Head of caudate nucleus (tissue), 42 donors: ENCODE data around the gene BAD.
"Not testable (repeated sequence)": the region's sequence is repeated elsewhere in the genome, so short reads cannot be mapped to it uniquely, and the experiment has no call there.

ENCODE experiments used
- DNase-seq, 42 donors: peaks; one replicate each; pipeline versions ENCODE4 v3.0.0 to v3.0.0-alpha.2; 2020 to 2021; ENCODE audit warnings: mixed read lengths in 7 of 42
- intact Hi-C: fragments of 100-400 bp; cut with DNase I; formaldehyde crosslinking; loops from one replicate; pipeline ENCODE4 v1.15.0; 2022

Gene BAD

DNA sequence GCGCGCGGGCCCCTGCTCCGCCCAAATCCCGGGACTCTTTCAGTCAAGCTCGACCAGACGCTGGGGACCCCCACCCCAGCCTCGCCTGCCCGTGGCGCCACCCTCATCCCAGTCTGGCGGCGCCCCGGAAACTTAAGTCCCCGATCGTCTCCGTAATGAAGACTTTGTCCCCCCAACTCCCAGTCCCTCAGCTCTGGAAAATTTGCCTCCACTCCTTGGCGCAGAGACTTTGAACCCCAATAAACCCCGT is 32.8 kb downstream of the BAD start:
- no peak for DNase-seq
- intact Hi-C loops = no loop called here

DNA sequence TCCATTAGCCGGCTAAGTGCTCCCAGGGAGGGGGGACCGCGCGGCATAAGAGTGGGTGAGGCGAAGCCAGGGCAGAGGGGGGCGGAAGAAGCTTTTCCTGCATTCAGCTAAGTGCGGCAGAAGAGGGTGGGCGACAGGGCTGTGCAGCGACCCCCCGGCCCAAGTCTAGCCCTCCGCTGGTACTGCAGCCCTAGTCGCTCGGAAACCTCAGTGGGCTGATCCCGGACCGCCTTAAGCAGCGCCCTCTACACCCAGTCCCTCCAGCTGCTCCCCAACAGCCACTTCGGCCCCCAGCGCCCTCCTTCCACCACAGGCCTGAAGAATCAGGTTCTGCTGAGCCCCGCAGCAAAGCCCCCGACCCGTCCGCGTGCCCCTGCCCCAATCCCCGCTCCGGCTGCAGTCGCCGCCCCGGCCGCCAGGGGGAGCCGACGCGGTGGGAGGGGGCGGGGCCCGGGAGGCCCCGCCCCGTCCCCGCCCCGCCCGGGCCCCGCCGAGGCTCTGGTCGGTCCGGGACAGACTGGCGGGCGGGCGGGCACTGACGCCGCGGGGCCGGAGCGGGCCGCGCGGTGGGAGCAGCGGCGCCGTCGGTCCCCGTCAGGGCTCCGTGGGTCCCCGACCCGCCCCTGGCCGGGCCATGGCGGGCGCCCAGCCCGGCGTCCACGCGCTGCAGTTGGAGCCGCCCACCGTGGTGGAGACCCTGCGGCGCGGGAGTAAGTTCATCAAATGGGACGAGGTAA is 33.3 kb downstream of the BAD start, which contains the start of gene PLCB3:
PLCB3 (plus strand) TSS at position 515 of the 737 bp plus-strand sequence; CDS start at position 635, 120 bp downstream.
- DNase-seq = peak in 28 of 42 donors; percentile 49 to 83 (median 66)

DNA sequence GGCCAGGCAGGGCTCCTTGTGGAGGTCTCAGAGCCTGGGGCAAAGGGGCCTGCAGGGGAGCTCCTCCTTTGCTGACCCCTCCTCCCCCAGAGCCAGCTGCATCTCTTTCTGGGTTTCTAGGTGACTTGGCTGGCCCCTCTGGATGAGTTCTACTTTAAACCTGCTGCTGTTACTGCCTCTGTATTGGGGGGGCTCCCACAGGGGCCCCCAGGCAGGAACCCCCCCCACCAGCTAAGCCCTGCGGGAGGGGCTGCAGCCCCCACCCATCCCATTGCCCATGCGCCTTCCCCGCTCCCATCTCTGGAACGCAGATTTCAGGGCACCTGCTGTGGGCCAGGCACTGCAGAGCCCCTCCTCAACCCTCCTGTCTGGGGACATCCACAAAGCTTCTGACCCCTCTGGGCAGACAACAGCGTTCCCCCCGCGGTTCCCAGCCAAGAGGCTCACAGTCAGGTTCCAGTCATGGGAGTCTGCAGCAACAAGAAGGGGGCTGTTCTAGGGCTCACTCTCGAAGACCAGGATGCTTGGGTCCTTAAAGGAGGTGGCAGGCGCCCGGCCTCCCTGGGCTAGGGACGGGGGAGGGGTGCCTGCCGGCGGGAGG is 34.0 kb downstream of the BAD start:
- intact Hi-C loops = no loop called here
- DNase-seq = no peak

More for the DNA sequence above, 33.3 kb downstream of the BAD start, which contains the start of gene PLCB3:
- intact Hi-C loops = no loop called here

DNA sequence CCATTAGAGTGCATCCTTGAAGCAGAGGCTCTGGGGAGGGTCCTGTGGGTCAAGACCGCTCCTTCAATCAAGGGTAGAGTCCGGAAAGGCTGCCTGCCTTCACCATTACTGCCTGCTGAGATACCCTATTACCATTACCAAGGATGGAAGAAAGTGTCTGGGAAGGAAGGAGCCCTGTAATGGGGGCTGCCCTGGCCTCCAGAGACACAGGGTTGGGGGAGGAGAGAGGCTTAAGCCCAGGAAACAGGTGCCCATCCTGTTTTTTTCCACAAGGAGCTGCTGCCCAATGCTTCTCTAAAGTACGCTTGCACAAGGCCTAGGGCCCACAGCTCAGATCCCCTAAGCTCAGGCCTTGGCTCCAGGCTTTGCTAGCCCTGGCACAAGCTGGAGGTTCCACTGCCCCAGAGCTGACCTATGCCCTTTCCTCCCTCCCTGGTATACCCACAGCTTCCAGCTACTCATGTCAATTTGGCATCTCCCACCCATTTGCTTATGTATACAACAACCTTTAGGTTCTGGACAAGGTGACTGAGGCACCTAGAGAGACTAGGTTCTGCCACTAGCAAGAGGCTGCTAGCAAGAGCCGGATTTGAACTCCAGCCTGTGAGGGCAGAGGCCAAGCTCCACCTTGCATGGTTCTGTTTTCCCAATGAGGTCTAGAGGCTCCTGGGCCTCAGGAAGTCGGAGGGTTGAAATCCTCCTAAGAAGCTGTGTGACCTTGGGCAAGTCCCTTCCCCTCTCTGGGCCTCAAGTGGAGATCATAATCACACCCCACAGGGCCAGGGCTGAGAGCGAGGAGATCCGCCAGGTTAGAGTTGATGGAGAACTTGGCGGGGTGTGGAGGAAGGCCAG is 34.7 kb downstream of the BAD start:
- no peak for DNase-seq
- intact Hi-C loops = no loop called here

DNA sequence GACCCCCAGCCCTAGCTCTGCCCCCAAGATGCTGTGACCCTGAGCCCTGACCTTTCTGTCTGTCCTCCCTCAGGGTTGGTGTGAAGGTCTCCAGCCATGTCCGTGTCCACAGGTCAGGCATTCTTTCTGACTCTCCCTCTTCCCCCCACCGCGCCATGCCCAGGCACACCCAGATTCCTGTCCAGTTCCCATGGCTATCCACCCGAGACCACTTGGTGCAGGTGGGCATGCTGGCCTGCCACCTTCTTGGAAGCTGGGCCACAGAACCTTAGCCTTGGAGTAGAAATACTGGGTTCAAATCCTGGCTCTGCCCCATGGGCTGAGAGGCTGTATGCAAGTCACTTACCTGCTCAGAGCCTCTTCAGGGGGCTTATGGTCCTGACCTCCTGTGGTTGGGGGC is 35.4 kb downstream of the BAD start:
- no peak for DNase-seq

GRCh38 chr11:64248578-64248977 is 35.9 kb downstream of the BAD start:
- intact Hi-C loops = no loop called here

More for the DNA sequence above, 35.4 kb downstream of the BAD start:
- intact Hi-C loops = no loop called here

DNA sequence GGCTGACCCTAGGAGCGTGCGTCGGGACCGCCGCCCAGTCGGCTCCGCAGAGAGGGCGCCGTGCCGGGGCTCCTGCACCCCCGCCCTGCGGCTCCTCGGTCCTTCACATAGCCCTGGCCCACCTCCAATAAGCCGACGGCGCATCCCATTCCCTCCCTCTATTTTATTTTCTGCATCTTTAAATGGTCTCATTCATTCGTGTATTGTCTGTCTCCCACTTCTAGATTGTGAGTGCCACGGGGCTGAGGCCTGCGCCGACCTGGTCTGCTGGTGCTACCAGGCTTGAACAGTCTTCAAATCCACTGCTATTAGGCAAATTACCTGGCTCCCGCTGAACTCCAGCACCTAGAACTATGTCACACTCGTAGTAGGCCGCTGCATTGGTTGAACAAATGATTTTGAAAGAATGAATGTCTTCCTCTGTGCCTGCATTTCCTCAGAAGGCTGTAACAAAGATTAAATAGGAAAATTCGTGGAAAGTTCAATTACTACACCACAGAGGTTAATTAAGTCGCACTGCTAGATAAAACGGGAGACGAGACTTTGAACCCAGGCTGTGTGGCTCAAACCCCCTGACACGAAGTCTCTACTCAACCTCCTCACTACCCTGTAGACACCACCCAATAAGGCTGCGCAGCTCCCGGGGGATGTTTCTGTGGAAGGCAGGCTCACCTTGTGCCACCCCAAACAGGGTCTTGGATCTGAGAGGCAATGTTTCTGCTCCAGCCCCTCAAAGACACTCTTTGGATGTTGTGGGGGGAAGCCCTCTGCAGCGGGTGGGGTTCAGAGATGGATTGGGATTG is 36.5 kb downstream of the BAD start:
- no peak for DNase-seq
- intact Hi-C loops = no loop called here

More at GRCh38 chr11:64248578-64248977, 35.9 kb downstream of the BAD start:
- no peak for DNase-seq

DNA sequence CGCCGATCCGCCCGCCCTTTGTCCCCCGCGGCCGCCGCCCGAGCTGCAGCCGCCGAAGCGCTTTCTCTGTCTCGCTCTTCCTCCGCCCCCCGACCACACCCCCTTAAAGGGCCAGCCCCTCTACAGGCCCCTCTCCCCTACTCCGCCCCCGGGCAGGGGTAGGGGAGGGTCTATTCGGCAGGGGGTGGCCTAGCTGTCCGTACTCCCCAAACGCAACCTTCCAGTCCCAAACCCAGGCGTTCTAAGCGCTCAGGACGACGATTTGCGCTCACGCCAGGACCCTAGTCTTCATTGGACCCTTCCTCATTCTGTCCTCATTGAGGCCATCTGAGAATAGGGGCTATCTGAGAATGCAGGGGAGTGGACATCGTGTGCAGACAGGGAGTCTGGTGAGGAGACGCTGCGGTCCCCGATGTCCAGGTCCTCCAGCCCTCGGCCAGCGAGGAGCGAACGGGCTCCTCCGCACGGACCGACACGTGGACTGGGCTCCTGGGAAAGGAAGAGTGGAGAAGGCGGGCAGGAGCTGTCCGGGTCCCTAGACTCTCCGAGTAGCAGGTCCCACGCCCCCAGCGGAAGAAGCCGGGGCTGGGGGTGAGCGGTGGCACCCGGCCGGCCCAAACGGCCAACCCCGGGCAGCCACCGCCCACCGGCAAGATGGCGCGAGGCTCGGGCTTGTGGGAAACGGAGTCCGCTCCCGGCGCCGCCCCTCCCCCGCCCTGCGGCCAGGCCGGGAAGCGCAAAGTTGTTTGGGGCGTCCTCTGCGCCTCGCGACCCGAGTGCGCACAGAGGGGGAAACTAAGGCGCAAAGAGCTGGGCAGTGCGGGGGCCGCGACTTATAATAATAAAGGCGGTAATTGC is 37.4 kb downstream of the BAD start, which contains the start of gene PPP1R14B:
PPP1R14B (minus strand) TSS at position 73 of the 858 bp plus-strand sequence. CDS start 270 bp downstream, outside the sequence.
- peak; percentile 52 to 94 (median 88) for DNase-seq

GRCh38 chr11:64246621-64246870 is 37.9 kb downstream of the BAD start:
- intact Hi-C loops, DNase-seq: not testable (repeated sequence)

More for the DNA sequence above, 37.4 kb downstream of the BAD start, which contains the start of gene PPP1R14B:
- intact Hi-C loops = no loop called here

DNA sequence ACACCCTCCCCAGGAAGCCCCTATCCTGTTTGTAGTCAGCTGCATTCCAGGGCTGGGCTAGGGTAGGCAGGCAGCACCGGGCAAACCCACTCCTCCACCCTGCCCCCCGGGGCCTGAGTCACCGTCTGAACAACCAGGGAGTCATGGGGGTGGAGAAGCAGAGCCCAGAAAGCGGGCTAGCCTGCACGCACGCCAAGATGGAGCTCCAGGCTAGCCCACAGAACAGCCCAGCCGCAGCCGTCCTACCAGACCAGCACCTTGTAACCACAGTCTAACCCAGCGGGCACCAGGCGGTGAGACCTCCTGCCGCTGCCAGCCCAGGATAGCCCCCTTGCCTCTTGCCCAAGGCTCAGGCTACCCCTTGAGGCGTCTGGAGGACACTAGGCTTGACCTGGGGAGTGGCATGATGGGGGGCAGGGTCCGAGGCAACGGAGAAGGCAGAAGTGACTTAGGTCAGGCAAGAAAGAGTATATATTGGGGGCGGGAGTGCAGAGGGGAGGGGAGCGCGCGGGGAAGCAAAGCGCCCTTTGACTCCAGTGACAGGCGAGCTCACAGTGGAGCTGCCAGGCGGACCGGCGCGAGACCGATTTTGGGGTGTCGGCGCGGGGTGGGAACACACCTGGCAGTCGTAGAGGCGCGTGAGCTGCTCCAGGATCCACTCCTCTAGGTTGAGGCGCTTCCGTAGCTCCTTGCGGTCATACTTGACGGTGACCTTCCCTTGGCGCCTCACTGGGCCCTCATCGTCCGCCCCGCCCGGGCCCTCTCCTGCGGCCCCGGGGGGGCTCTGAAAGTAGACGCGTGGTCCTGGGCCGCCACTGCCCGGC is 38.5 kb downstream of the BAD start:
- DNase-seq = peak in 18 of 42 donors; percentile 28 to 79 (median 58)
- intact Hi-C loops = no loop called here

DNA sequence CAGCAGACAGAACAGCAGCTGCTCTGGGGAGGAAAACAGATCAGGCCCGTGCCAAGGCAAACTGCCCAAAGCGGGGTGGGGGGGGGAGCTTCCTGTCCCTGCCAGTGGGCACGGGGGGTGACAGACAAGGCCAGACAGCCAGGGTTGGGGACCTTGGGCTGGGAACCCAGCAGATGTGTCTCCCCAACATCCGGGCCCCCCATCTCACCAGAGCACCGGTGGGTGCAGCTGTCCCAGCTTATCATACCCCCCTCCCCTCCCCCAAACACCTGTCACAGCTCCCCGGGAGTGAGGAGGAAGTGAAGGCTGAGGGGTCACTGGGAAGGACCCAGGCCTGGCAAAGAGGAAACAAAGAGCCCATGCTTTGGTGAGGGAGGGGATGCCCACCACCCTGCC is 39.1 kb downstream of the BAD start:
- intact Hi-C loops = no loop called here

GRCh38 chr11:64244966-64245365 is 39.5 kb downstream of the BAD start:
- intact Hi-C loops = no loop called here

More for the DNA sequence above, 39.1 kb downstream of the BAD start:
- DNase-seq = peak in 25 of 42 donors; percentile 38 to 84 (median 62)

DNA sequence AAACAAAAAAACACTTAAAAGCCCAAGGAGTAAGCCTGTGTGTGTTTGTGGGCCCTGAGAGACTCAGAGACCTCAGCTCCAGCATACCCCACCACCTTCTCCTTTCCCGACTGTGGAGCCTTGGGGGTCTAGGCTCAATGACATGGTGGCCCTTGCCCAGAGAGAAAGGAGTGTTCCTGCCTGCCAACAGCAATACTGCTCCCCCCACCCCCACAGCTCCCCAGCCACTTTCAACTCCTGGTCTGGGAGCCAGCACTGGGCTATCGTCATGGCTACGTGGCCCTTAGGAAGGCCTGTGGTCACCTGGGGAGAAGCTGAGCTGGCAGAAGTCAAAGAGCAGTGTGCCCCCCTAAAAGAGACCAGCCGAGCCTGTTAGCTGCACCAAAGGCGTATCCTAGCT is 40.4 kb downstream of the BAD start:
- intact Hi-C loops = no loop called here
- DNase-seq = no peak

More at GRCh38 chr11:64244966-64245365, 39.5 kb downstream of the BAD start:
- DNase-seq = no peak

GRCh38 chr11:64243236-64243854 is 41.1 kb downstream of the BAD start:
- DNase-seq = no peak
- intact Hi-C loops = no loop called here

DNA sequence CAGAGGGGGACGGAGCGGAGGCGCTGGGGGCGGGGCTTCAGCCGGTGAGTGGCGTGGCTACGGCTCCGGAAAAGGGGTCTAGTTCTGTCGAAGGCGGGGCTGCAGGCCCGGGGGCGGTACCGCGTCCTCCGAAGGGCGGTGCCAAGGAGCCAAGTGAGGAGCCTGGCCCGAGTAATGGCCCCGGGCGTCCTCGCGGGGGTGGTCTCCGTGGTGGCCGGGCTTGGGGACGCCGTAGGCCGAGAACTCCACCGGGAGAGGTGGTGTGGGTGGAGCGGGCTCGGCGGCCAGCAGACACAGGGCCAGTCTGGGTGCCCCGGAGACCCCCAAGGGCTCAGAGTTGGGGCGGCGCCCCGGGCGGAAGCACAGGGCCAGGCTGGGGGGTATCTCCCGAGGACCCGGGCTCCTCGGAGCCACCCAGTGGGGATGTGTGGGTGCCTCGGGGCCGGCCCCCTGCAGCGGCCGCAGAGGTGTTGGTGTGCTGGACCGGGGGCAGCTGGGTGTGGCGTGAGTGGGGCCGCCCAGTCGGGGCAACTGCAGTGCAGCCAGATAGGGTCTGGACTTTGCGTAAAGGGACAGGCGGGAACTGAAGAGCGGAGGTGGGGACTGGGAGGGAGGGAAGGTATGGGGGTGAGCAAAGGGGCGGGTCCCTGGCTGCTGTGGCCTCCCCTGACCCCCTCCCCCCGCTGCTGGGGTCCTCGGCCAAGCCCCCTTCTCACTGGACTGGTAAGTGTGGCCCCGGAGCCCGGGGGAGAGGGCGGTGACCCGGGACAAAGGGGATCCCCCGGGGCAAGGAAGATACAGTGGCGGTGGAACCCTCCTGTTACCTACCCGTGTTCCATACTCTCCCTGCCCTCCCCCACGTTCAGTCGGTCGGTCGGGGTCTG is 42.7 kb downstream of the BAD start:
- DNase-seq = peak in 8 of 42 donors; percentile 98 to 100 (median 100)
- intact Hi-C loops = no loop called here

- peak in 34 of 42 donors; percentile 99 to 100 (median 100) for DNase-seq
- intact Hi-C loops = no loop called here
Measured at GRCh38 chr11:64241241-64241490, 43.3 kb downstream of the BAD start.
